CD4-positive, alpha-beta T cell treated with Interleukin-2 at 100 ng/mL for 4 hours (primary cell): ENCODE data around the gene CDKN2C.

Experiments
- DNase-seq: peaks from one replicate; pipeline ENCODE4 v3.0.0-alpha.2; 2020; ENCODE audit warnings: low spot score

CDKN2C gene

GRCh38 chr1:50966991-50967390, 3.1 kb upstream of the CDKN2C start:
- no peak for DNase-seq

GRCh38 chr1:50967416-50968157, 2.5 kb upstream of the CDKN2C start:
- no peak for DNase-seq

- DNase-seq, result peak; percentile 82
These were observed 1.8 kb upstream of the CDKN2C start for GRCh38 chr1:50968158-50968820.

GRCh38 chr1:50968821-50969610, 1.0 kb upstream of the CDKN2C start:
- peak; percentile 10 for DNase-seq

- DNase-seq, result no peak
These were observed 453 bp downstream of the CDKN2C start for GRCh38 chr1:50970509-50970887.

GRCh38 chr1:50970931-50971582, 1.0 kb downstream of the CDKN2C start:
- no peak for DNase-seq

- no peak for DNase-seq
These were observed 1.8 kb downstream of the CDKN2C start for GRCh38 chr1:50971748-50972305.

- DNase-seq, result no peak
These were observed 2.7 kb downstream of the CDKN2C start for GRCh38 chr1:50972766-50973165.

- DNase-seq, result no peak
These were observed 3.2 kb downstream of the CDKN2C start for GRCh38 chr1:50973255-50973654.

GRCh38 chr1:50973875-50974617, 4.0 kb downstream of the CDKN2C start:
- DNase-seq, result no peak

GRCh38 chr1:50974618-50974935, 4.5 kb downstream of the CDKN2C start:
- no peak for DNase-seq

- DNase-seq, result no peak
These were observed 5.4 kb downstream of the CDKN2C start for GRCh38 chr1:50975436-50975835.

- DNase-seq, result no peak
These were observed 6.3 kb downstream of the CDKN2C start for GRCh38 chr1:50976111-50976889.

GRCh38 chr1:50976890-50977574, 7.0 kb downstream of the CDKN2C start:
- peak; percentile 38 for DNase-seq

GRCh38 chr1:50977575-50978143, 7.6 kb downstream of the CDKN2C start:
- no peak for DNase-seq

- DNase-seq, result peak; percentile 13
These were observed 8.3 kb downstream of the CDKN2C start for GRCh38 chr1:50978144-50978851.

- DNase-seq, result no peak
These were observed 9.1 kb downstream of the CDKN2C start for GRCh38 chr1:50978852-50979781.

GRCh38 chr1:50979937-50980336, 9.9 kb downstream of the CDKN2C start:
- no peak for DNase-seq
